IPS-18c (cell line): Measurements from ENCODE around the gene GSTA1.
"Not testable (repeated sequence)": the region's sequence is repeated elsewhere in the genome, so short reads cannot be mapped to it uniquely, and the experiment has no call there.

Experiments
- H3K4me3 ChIP-seq: 2 replicates; pipeline ENCODE4 v1.7.0; 2013; ENCODE audit warnings: low read depth, mild to moderate bottlenecking, low read length, moderate library complexity; ENCODE audit not compliant: insufficient read depth
- H3K9me3 ChIP-seq: one replicate; pipeline ENCODE4 v1.6.1; 2013; ENCODE audit warnings: mild to moderate bottlenecking, low read length, moderate library complexity; ENCODE audit not compliant: control insufficient read depth, insufficient read depth

The GSTA1 gene

GRCh38 chr6:52815167-52816092 lies 11.8 kb upstream of the GSTA1 start:
- Histone ChIP-seq H3K4me3 (no peak overlapping the region), H3K9me3 (no peaks in the 10 kb centered on the region)

- not testable (repeated sequence) for H3K9me3 ChIP-seq, H3K4me3 ChIP-seq
Measured at GRCh38 chr6:52814545-52814944, 10.9 kb upstream of the GSTA1 start.

- not testable (repeated sequence) for H3K9me3 ChIP-seq, H3K4me3 ChIP-seq
Measured at GRCh38 chr6:52809777-52810176, 6.2 kb upstream of the GSTA1 start.

GRCh38 chr6:52808660-52809059 lies 5.0 kb upstream of the GSTA1 start:
- H3K9me3 ChIP-seq, result no peaks in the 10 kb centered on the region
- H3K4me3 ChIP-seq, result no peak overlapping the region

DNA sequence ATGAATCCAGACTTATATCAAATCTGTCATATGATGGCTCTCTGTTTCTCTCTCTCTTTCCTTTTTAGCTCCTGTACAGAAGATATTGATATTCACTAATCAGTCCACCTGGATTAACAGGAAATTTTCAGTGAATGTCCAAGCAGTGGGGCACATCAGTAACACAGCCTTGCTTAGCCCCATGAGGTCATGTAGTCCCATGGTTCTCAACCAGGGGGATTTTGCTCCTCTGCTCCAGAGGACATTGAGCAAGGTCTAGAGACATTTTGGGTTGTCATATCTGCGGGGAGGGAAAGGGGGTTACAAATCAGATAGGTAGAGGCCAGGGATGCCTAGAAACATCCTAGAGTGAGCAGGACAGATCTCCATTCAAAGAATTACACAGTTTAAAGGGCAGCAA lies 810 bp downstream of the GSTA1 start:
- H3K9me3 ChIP-seq, result no peaks in the 10 kb centered on the region
- no peak overlapping the region for H3K4me3 ChIP-seq

GRCh38 chr6:52801188-52801841 lies 2.3 kb downstream of the GSTA1 start:
- Histone ChIP-seq H3K9me3 (no peaks in the 10 kb centered on the region), H3K4me3 (no peak overlapping the region)

GRCh38 chr6:52799272-52799671 lies 4.3 kb downstream of the GSTA1 start:
- H3K9me3 ChIP-seq, H3K4me3 ChIP-seq: not testable (repeated sequence)

DNA sequence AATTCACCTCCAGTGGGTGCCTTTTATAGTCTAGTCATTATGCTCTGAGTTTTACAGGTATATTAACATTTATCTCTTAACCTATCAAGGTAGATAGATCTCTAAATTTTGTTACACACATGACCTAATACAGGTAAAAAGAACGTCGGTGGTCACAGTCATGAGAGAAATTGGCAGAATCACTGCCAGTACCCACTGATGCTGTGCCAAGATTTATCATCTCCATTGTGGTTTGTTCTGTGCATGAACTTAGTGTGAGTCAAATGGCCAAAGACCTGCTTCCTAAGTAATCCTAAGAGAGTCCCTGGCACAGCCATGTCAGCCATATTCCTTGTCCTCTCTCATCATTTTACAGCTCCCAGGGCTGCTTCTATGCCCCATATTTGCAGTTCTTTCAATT lies 9.2 kb downstream of the GSTA1 start:
- not testable (repeated sequence) for H3K4me3 ChIP-seq, H3K9me3 ChIP-seq

GRCh38 chr6:52790861-52791260 lies 12.8 kb downstream of the GSTA1 start:
- no peaks in the 10 kb centered on the region for H3K9me3 ChIP-seq

DNA sequence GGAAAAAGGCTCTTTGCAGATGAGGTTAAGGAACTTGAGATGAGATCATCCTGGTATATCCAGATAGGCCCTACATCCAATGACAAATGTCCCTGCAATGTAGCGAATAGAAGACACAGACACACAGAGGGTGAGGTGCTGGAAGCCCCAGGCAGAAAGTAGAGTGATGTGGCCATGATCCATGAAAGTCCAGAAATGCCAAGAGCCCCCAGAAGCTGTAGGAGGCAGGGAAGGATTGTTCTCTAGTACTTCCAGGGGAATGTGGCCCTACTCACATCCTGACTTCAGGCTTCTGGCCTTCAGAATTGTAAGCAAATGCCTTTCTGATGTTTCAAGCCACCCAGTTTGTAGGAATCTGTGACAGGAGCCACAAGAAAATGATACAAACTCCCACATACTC lies 14.0 kb downstream of the GSTA1 start:
- not testable (repeated sequence) for H3K9me3 ChIP-seq, H3K4me3 ChIP-seq

More at GRCh38 chr6:52790861-52791260, 12.8 kb downstream of the GSTA1 start:
- H3K4me3 ChIP-seq, result no peak overlapping the region

DNA sequence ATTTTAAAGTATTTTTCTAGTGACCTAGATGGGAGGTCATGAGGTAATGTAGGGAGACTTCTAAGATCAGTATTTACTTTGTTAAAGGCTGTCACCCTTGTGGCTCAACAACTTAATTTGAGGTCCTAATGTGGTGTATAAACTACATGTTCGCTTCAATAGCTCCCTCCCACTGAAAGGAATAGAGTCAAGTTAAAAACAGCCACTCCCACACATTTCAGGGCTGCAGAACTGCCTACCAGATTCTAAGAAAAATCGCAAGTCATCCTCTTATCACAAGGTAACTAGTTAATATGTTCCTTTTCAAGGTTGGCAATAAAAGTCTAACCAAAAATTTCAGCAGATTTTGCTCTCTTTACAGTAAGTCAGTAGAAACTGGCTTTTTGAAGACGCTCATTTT lies 15.1 kb downstream of the GSTA1 start:
- H3K9me3 ChIP-seq, result no peaks in the 10 kb centered on the region
- H3K4me3 ChIP-seq, result no peak overlapping the region

- H3K4me3 ChIP-seq, result no peak overlapping the region
- no peaks in the 10 kb centered on the region for H3K9me3 ChIP-seq
Measured at GRCh38 chr6:52787917-52788316, 15.7 kb downstream of the GSTA1 start.

DNA sequence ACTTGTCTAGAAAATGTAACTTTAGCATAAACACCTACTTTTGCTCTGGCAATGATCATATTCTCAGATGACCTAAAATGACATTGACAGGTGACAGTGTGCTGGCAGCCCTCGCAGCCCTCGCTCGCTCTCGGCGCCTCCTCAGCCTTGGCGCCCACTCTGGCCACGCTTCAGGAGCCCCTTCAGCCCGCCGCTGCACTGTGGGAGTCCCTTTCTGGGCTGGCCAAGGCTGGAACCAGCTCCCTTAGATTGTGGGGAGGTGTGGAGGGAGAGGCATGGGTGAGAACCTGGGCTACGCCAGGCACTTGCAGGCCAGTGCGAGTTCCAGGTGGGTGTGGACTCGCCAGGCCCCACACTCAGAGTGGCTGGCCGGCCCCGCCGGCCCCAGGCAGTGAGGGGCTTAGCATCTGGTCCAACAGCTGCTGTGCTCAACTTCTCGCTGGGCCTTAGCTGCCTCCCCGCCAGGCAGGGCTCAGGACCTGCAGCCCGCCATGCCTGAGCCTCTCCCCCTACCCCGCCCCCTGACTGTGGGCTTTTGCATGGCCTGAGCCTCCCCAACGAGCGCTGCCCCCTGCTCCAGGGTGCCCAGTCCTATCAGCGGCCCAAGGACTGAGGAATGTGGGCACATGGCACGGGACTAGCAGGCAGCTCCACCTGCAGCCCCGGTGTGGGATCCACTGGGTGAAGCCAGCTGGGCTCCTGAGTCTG lies 17.2 kb downstream of the GSTA1 start:
- Histone ChIP-seq H3K4me3 (no peak overlapping the region), H3K9me3 (no peaks in the 10 kb centered on the region)

DNA sequence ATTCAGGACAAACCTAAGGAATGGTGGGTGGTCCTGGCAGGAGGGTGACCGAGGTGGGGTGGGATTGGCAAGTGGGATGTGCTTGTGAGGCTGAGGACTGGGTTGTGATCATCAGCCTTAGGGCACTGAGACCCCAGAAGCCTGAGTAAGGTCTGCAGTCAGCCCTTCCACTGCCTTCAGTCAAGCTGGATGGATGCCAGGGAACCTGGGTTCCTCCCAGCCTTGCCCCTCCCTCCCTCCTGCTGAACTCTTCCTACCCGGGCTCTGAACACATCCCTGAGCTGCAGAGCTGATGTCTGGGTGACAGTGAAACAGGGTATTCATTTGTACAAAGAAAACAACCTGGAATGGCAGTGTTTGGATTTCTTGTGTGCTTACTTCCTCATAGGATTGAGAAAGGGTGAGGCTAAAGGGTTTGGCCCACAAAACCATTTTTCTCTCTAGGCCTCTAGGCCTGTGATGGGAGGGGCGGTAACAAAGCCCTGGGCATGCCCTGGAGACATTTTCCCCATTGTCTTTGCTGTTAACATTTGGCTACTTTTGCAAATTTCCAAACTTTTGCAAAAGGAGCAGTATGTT lies 20.8 kb downstream of the GSTA1 start:
- not testable (repeated sequence) for H3K9me3 ChIP-seq, H3K4me3 ChIP-seq

- H3K9me3 ChIP-seq, H3K4me3 ChIP-seq: not testable (repeated sequence)
Measured at GRCh38 chr6:52782209-52782608, 21.4 kb downstream of the GSTA1 start.

DNA sequence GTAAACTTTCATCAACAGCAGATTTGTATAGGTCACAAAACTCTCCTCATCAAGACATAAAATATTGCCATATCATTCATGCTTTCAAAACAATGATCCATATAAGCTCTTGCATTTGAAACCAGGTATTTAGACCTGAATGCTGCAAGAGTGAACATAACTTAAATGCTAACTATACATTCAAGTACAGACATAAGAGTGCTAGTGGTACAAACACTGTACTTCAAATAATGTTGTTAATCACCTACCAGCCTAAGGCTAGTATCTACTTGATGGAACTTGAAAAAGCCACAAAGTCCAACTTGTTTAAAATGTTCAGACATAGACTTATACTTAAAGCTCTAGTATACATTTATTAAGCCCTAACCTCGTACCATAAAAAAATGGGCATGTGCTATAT lies 24.4 kb downstream of the GSTA1 start:
- Histone ChIP-seq H3K4me3 (no peak overlapping the region), H3K9me3 (peaks cover 2% of the 10 kb centered on the region)

- not testable (repeated sequence) for H3K4me3 ChIP-seq, H3K9me3 ChIP-seq
Measured at GRCh38 chr6:52776711-52777351, 26.8 kb downstream of the GSTA1 start.
